DMS114 treated with DMSO at 0.1 percent for 48 hours (cell line): ENCODE measurements around the gene SACS.
"Not testable (repeated sequence)": the region's sequence is repeated elsewhere in the genome, so short reads cannot be mapped to it uniquely, and the experiment has no call there.

Experiments
- DNase-seq: peaks from one replicate; lab custom pipeline; 2025; ENCODE audit not compliant: unreplicated experiment; lab: John Stamatoyannopoulos, UW

The SACS gene

DNA sequence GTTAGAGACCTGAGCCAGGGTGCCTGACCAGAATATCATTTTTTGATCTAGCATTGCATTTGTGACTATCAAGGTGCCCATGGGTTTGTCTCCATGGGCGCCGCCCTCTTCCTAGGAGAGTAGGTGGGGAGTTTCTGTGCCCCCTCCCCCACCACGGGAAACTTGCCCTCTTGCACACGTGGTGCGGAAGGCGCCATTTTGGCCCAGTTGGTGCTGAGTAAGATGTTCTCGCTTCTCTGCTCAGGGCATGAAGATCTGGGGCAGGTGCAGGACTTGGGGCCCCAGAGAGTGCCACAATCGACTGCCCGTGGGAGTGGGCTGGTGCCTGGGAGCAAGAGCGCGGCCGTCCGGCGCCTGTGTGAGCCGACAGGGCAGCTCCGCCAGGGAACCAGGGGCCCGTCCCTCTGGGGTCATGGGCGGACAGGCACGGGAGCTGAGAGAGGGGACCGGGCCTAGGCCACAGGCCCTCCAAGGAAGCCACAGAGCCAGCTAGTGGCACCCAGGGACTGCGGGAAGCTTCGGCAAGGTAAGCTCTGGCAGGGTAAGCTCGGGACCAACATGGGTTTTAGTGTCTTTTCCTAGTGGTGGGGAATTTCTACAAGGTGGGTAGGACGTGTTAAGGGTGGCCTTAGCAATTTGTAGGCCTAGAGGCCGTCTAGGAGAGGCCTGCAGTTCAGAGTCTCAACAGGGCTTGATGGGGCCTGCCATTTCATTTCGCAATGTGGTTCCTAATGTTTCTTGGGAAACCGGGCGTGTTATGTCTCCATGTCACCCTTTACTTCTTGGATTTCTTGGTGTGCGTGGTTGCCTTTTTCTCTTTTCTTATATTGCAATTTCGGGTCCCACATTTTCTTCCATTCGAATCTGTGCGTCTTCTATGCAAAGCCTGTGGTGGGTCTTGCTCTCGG is 14.5 kb downstream of the SACS start:
- DNase-seq, result no peak

- DNase-seq, result no peak
Observed at GRCh38 chr13:23414682-23415081, 18.8 kb downstream of the SACS start.

DNA sequence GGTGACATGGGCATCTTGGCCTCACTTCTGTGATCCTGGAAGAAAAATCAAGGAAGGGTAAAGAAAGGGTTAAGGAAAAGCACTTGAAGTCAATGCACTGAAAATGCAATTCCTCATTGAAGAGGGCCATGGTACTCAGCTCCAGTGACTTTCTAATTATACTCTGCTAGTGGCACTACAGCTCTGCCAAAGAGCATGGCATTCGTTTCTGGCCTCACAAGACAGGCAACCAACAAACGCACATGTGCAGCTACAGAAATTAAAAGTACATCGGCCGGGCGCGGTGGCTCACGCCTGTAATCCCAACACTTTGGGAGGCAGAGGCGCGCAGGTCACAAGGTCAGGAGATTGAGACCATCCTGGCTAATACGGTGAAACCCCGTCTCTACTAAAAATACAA is 21.8 kb downstream of the SACS start:
- no peak for DNase-seq

DNA sequence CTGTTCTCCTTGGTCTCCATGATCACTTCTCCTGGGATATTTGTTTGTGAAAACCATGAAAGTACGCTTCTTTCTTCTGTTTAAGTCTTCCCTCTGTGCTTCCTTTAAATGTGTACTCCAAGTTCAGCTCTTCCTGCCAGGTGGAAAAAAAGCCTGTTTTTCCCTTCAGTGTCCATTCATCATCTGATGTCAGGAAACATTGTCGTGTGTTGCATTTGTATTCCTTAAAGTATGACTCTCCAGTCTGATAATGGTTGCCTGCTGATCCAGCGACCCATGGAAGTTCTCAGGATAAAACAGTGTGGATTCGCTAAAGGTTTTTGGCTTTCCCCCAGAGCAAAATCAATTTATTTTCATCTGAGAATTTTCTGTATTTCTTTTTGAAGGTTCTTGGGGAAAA is 22.3 kb downstream of the SACS start:
- DNase-seq, result no peak

- DNase-seq, result no peak
Observed at GRCh38 chr13:23408026-23408425, 25.5 kb downstream of the SACS start.

DNA sequence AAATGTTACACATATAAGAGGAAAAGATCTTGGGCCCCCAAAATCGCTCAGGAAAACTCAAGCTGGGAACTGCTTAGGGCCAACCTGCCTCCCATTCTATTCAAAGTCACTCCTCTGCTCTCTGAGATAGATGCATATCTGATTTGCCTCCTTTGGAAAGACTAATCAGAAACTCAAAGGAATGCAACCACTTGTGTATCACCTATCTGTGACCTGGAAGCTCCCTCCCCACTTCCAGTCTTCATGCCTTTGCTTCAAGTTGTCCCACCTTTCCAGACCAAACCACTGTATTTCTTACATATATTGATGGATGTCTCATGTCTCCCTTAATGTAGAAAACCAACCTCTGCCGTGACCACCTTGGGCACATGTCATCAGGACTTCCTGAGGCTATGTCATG is 32.3 kb downstream of the SACS start:
- not testable (repeated sequence) for DNase-seq

DNA sequence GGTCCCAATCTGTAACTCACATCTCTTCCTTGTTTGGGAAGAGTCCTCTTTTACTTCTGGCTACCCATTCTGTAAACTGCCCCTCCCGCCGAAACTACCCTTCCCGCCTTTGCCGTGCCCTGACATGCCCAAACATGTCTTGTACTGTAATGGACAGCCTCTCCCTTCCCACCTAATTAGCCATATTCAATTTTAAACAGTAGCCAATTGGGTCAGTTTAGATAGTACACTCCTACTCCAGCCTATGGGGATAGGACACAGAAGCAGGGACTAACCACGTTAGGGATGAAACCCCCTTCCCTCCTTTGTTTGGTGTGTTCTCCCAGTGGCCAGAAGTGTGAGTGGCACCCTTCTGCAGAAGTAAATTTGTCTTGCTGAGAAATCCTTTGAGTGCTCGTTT is 34.2 kb downstream of the SACS start:
- DNase-seq, result no peak

DNA sequence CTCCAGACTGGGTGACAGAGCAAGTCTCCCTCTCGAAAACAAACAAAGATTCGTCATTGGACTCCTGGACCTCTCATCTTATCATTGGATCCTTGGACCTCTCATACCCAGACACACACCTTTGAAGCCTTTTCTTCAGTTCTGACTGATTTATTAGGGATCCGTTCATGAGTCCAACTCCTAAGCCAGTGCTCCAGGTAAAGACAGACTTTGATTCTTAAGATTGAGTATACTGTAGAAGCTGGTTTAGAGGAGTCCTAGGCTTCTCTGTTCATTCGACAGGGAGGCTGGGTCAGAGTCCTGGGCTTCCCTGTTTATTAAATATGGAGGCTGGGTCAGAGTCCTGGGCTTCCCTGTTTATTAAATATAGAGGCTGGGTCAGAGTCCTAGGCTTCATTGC is 38.7 kb downstream of the SACS start:
- no peak for DNase-seq

GRCh38 chr13:23392925-23393645 is 40.4 kb downstream of the SACS start:
- DNase-seq, result no peak

GRCh38 chr13:23392313-23392712 is 41.2 kb downstream of the SACS start:
- DNase-seq, result no peak

DNA sequence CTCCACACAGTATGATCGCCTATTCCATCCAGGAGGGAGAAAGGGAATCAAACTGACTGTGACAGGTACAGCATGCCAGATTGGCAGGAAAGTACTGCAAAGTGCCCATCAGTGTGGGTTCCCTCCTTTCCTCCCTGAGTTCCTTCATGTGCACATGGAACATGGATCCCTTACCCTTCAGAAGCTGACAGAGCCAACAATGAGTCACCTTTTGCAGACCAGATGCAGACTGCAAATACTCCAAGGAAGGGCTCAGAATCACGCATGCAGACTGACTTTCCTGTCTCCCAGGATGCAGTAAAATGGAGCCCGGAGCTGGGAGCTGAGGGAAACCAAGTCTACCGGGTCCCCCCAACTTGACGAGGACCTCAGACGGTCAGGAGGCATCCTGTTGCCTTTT is 41.8 kb downstream of the SACS start:
- DNase-seq, result no peak

DNA sequence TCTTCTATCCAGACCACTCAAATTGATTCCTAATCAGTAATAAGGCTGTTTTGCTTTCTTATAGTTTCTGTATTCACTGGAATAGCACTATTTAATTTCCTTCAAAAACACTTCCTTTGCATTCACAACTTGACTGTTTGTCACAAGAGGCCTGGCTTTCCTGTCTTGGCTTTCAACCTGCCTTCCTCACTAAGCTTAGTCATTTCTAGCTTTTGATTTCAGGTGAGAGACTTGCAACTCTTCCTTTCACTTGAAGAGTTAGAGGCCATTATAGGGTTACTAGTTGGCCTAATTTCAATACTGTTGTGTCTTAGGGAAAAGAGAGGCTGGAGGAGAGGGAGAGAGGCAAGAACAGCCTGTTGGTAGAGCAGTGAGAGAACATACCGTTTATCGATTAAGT is 47.0 kb downstream of the SACS start:
- no peak for DNase-seq

DNA sequence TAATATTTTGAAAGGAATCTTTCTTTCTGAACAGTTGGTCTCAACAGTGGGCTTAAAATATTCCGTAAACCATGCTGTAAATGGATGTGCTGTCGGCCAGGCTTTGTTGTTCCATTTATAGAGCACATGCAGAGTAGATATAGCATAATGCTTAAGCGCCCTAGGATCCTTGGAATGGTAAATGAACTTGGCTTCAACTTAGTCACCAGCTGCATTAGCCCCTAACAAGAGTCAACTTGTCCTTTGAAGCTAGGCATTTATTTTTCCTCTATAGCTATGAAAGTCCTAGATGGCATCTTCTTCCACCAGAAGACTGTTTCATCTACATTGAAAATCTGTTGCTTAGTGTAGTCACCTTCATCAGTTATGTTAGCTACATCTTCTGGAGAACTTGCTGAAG is 47.6 kb downstream of the SACS start:
- DNase-seq, result no peak

DNA sequence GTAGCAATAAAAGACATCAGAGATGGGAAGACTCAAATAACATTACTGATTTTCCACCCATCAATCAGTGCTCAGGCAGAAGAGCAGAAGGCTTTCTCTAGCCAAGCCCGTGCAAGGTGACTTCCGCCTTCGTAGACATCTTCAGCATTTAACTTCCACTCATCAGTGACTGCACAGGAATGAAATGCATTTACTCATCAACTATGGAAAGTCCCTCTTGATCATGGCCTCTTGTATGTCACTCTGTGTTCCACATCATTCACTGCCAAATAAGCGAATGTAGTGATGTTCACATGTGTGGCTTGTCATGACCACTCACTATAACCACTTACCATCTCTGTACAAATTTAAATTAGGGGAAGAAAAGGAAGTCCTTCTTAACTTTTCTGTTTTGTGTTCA is 49.4 kb downstream of the SACS start:
- no peak for DNase-seq

- DNase-seq, result no peak
Observed at GRCh38 chr13:23383151-23383550, 50.4 kb downstream of the SACS start.

GRCh38 chr13:23381866-23382265 is 51.6 kb downstream of the SACS start:
- no peak for DNase-seq

- DNase-seq, result no peak
Observed at GRCh38 chr13:23380534-23380933, 53.0 kb downstream of the SACS start.

DNA sequence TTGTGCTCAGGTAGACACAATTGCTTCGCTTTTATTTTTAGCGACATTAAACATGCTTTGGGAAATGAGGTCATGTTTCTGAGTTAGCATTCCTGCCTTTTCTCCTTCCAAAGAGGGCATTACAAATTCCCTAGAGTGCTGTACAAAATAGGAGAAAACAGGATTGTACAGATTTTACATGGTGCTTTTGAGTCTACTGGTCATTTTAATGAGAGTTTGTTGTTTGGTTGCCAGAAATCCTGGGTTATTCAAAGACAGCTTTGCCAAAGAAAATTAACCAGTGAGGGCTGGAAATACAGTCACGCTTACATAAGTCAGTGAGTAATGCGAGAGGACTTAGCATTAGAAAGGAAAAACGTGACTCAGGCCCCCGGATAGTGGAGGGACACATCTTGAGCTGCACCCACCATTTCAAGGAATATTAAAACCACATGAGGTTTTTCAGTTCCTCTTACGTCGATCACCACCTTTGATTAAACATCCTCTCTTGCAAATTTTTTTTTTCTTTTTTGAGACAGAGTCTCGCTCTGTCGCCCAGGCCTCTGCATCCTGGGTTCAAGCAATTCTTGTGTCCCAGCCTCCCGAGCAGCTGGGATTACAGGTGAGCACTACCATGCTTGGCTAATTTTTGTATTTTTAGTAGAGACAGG is 55.4 kb downstream of the SACS start:
- no peak for DNase-seq

DNA sequence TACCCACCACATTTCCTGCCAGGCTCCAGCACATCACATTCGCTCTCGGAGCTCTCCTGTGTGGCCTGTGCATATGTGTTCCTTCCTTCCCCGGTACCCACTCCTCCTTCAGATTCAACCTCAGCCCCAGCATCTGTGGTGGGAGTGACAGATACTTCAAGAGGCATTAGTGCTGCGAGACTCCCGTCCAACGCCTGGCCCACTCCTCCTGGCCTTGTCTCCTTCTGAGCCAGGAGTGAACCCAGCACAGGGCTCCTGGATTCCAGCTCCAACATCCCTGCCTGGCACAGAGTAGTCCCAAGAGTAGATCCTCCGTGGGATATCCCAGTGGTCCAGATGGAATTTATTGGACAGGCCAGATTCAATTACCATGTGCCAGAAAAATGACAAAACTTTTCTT is 55.9 kb downstream of the SACS start:
- no peak for DNase-seq

DNA sequence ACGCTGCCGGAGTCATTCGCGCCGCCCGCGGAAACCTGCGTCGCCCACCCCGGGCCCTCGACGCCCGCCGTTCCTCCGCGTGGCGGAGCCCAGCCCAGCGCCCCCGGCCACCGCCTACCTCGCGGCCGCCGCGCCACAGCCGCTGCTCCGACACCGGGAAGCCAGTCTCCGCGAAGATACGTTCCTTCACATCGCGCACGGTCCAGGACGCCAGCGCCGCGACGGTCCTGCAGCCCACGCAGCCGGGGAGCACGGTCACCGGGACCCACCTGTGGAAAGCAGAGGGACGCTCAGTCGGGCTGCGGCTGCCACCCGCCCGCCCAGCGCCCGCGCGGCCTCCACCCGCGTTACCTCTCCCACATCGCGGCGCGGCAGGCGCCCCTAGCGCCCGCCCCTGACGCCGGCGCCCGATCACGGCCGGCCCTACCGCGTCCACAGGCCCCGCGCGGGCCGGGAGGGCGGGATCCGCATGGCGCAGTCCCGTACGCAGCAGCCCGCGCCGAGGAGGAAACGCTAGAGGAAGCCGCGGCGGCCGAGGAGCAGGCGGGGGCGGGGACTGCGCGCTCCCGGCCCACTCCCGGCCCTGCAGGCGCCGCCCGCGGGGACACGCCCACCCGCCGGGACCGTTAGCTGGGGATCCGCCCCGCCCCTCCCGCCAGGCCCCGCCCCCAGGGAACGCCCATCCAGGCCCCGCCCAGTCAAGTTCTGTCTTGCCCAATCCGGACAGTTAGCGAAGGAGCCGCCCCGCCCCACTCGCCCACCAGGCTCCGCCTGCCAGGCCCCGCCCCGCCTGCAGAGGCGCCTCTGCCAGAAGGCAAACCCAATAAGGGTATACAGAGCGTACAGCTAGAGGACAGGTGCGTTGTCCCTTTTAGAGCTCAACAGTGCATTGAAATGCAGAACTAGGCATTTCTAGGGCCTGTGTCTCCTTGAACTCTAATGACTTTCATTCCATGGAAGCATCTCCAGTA is 58.2 kb downstream of the SACS start:
- DNase-seq, result peak; percentile 82
